ENCODE results near the gene TMPRSS6. TPM values are rescaled to one million over a fixed set of nuclear protein-coding genes. Genes with fewer than 3 reads are reported as not detected.
A peak's percentile ranks its signal among the peaks of the same experiment; 100 is the strongest.

The TMPRSS6 gene
- total and polyA plus RNA-seq, 2 of the 13 experiments (the other 11 are each of a cell fraction or from before 2014, with no cell fraction given) = 4.2 to 4.8 TPM

DNA sequence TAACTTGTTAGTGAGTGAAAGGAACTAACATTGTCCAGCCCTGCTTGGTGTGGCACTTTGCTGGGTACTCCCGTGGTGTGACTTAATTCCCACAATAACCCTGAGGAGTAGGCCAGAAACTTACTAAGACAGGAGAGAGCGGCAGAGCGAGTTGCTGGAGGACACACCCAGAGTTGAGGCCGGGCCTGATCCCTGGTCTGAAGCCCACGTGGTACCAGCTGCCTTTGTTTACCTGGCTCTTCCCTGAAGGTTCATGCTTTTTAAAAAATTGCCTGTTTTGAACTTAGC is 89.4 kb downstream of the TMPRSS6 start (continued):
- TF ChIP-seq, protein P1, sequence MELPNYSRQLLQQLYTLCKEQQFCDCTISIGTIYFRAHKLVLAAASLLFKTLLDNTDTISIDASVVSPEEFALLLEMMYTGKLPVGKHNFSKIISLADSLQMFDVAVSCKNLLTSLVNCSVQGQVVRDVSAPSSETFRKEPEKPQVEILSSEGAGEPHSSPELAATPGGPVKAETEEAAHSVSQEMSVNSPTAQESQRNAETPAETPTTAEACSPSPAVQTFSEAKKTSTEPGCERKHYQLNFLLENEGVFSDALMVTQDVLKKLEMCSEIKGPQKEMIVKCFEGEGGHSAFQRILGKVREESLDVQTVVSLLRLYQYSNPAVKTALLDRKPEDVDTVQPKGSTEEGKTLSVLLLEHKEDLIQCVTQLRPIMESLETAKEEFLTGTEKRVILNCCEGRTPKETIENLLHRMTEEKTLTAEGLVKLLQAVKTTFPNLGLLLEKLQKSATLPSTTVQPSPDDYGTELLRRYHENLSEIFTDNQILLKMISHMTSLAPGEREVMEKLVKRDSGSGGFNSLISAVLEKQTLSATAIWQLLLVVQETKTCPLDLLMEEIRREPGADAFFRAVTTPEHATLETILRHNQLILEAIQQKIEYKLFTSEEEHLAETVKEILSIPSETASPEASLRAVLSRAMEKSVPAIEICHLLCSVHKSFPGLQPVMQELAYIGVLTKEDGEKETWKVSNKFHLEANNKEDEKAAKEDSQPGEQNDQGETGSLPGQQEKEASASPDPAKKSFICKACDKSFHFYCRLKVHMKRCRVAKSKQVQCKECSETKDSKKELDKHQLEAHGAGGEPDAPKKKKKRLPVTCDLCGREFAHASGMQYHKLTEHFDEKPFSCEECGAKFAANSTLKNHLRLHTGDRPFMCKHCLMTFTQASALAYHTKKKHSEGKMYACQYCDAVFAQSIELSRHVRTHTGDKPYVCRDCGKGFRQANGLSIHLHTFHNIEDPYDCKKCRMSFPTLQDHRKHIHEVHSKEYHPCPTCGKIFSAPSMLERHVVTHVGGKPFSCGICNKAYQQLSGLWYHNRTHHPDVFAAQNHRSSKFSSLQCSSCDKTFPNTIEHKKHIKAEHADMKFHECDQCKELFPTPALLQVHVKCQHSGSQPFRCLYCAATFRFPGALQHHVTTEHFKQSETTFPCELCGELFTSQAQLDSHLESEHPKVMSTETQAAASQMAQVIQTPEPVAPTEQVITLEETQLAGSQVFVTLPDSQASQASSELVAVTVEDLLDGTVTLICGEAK (IDR thresholded peaks at IDR 0.05) = no peak
- TF ChIP-seq, protein P1 (CRISPR knock-in tag; IDR thresholded peaks at IDR 0.05) = no peak
- TF ChIP-seq ZNF782 (CRISPR knock-in tag; IDR thresholded peaks at IDR 0.05; ENCODE audit: borderline replicate concordance) = no peak
- no peak for TF ChIP-seq ZNF20 (CRISPR knock-in tag; IDR thresholded peaks at IDR 0.05)
- TF ChIP-seq ZNF354B (CRISPR knock-in tag; IDR thresholded peaks at IDR 0.05) = no peak
- TF ChIP-seq, protein P2, sequence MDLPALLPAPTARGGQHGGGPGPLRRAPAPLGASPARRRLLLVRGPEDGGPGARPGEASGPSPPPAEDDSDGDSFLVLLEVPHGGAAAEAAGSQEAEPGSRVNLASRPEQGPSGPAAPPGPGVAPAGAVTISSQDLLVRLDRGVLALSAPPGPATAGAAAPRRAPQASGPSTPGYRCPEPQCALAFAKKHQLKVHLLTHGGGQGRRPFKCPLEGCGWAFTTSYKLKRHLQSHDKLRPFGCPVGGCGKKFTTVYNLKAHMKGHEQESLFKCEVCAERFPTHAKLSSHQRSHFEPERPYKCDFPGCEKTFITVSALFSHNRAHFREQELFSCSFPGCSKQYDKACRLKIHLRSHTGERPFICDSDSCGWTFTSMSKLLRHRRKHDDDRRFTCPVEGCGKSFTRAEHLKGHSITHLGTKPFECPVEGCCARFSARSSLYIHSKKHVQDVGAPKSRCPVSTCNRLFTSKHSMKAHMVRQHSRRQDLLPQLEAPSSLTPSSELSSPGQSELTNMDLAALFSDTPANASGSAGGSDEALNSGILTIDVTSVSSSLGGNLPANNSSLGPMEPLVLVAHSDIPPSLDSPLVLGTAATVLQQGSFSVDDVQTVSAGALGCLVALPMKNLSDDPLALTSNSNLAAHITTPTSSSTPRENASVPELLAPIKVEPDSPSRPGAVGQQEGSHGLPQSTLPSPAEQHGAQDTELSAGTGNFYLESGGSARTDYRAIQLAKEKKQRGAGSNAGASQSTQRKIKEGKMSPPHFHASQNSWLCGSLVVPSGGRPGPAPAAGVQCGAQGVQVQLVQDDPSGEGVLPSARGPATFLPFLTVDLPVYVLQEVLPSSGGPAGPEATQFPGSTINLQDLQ (CRISPR knock-in tag; IDR thresholded peaks at IDR 0.05) = 0 out of 2 replicates have a peak, but pooled peaks have one; percentile 4
- TF ChIP-seq ZNF83 (CRISPR knock-in tag; IDR thresholded peaks at IDR 0.05; ENCODE audit: borderline replicate concordance) = no peak
- no peak for TF ChIP-seq ZSCAN22 (CRISPR knock-in tag; IDR thresholded peaks at IDR 0.05)
- no peak for TF ChIP-seq SMYD3 (CRISPR knock-in tag; IDR thresholded peaks at IDR 0.05)
- no peak for TF ChIP-seq SP140L (CRISPR knock-in tag; IDR thresholded peaks at IDR 0.05; ENCODE audit: borderline replicate concordance)
- TF ChIP-seq REXO4 (CRISPR knock-in tag; IDR thresholded peaks at IDR 0.05; ENCODE audit: borderline replicate concordance) = no peak
- TF ChIP-seq ZNF746 (CRISPR knock-in tag; IDR thresholded peaks at IDR 0.05) = no peak
- no peak for TF ChIP-seq ZMAT3 (CRISPR knock-in tag; conservative IDR thresholded peaks at IDR 0.05)
- TF ChIP-seq NFYB (CRISPR knock-in tag; IDR thresholded peaks at IDR 0.05) = no peak
- TF ChIP-seq ZNF503 (CRISPR knock-in tag; IDR thresholded peaks at IDR 0.05) = no peak
- TF ChIP-seq MYC (CRISPR knock-in tag; IDR thresholded peaks at IDR 0.05; ENCODE audit: borderline replicate concordance) = peak; percentile 85; the same call in 1 of the 2 replicates
- no peak for TF ChIP-seq CERS6 (CRISPR knock-in tag; IDR thresholded peaks at IDR 0.05)
